H1 (cell line): ENCODE results near the gene C9. TPM values are rescaled to one million over a fixed set of nuclear protein-coding genes. Genes with fewer than 3 reads are reported as not detected.

Source experiments
- CTCF ChIA-PET: fragments of 300-600 bp; sonication (Branson Sonifier 250); formaldehyde crosslinking; loops from one replicate; lab custom pipeline; 2021; ENCODE audit not compliant: partially characterized antibody; lab: Charles Lee
- POLR2A ChIA-PET: fragments of 300-600 bp; sonication (Branson Sonifier 250); formaldehyde crosslinking; loops from one replicate; lab custom pipeline; 2021; ENCODE audit warnings: inconsistent platforms; ENCODE audit not compliant: partially characterized antibody; lab: Charles Lee
- DNase-seq, 2 experiments: peaks; one replicate each; pipeline versions ENCODE4 v3.0.0 to v3.0.0-alpha.2; 2010 to 2022; ENCODE audit warnings: low spot score in 2 of 2, low read depth in 1 of 2, mixed read lengths in 1 of 2
- FAIRE-seq: peaks from 2 replicates; lab custom pipeline; 2011; peaks lifted over from hg19 to GRCh38; lab: Jason Lieb, UNC
- H2AFZ ChIP-seq: 2 replicates; pipeline ENCODE4 v1.8.1; 2012; ENCODE audit warnings: low read length, inconsistent platforms
- H2AK5ac ChIP-seq: 2 replicates; pipeline ENCODE4 v1.6.1; 2013; ENCODE audit warnings: low read depth, low read length
- H2BK120ac ChIP-seq: replicated peaks from 2 replicates; pipeline ENCODE3; 2013; ENCODE audit warnings: low read depth, low read length, inconsistent platforms
- H2BK12ac ChIP-seq: 2 replicates; pipeline ENCODE4 v1.6.1; 2013; ENCODE audit warnings: low read depth, low read length
- H2BK15ac ChIP-seq: 2 replicates; pipeline ENCODE4 v1.6.1; 2013; ENCODE audit warnings: low read length
- H2BK20ac ChIP-seq: 2 replicates; pipeline ENCODE4 v1.6.1; 2013; ENCODE audit warnings: low read length
- H2BK5ac ChIP-seq: 2 replicates; pipeline ENCODE4 v1.6.1; 2013; ENCODE audit warnings: low read depth, low read length
- H3K14ac ChIP-seq: 2 replicates; pipeline ENCODE4 v1.6.1; 2013; ENCODE audit warnings: inconsistent platforms; ENCODE audit not compliant: insufficient read length
- H3K18ac ChIP-seq: 2 replicates; pipeline ENCODE4 v1.6.1; 2013; ENCODE audit warnings: low read length; ENCODE audit errors: extremely low read depth
- H3K23ac ChIP-seq: 2 replicates; pipeline ENCODE4 v1.6.1; 2013; ENCODE audit warnings: inconsistent platforms; ENCODE audit not compliant: insufficient read length
- H3K23me2 ChIP-seq: 2 replicates; pipeline ENCODE4 v1.6.1; 2013; ENCODE audit warnings: low read depth, low read length
- H3K27ac ChIP-seq: 2 replicates; pipeline ENCODE4 v1.6.1; 2011; ENCODE audit warnings: low read depth, low read length, inconsistent platforms
- H3K27me3 ChIP-seq, 4 experiments: replicated peaks in 1 of 4; 1 replicate in 1 of 4; 2 replicates in 3 of 4; pipeline versions ENCODE4 v1.6.1 to v1.8.1; 2011 to 2013; ENCODE audit warnings: low read length in 3 of 4, mild to moderate bottlenecking in 3 of 4, inconsistent platforms in 2 of 4, mixed read lengths in 2 of 4, moderate library complexity in 1 of 4; ENCODE audit not compliant: control insufficient read depth in 3 of 4, insufficient read depth in 3 of 4; ENCODE audit errors: extremely low read depth in 1 of 4
- H3K36me3 ChIP-seq, 4 experiments: 2 replicates each; pipeline versions ENCODE4 v1.6.1 to v1.8.1; 2011 to 2013; ENCODE audit warnings: mild to moderate bottlenecking in 4 of 4, low read length in 3 of 4, moderate library complexity in 2 of 4, control low read depth in 1 of 4, inconsistent platforms in 1 of 4; ENCODE audit not compliant: insufficient read depth in 4 of 4, control insufficient read depth in 2 of 4
- H3K4ac ChIP-seq: replicated peaks from 2 replicates; pipeline ENCODE3; 2013; ENCODE audit warnings: low read length, low read depth, mixed read lengths, inconsistent platforms; ENCODE audit not compliant: insufficient read length
- H3K4me1 ChIP-seq, 4 experiments: replicated peaks in 1 of 4; 1 replicate in 1 of 4; 2 replicates in 3 of 4; pipeline versions ENCODE4 v1.6.1 to v1.8.1; 2011 to 2013; ENCODE audit warnings: low read length in 3 of 4, inconsistent platforms in 2 of 4, mixed read lengths in 1 of 4; ENCODE audit not compliant: insufficient read depth in 4 of 4, control insufficient read depth in 3 of 4
- H3K4me2 ChIP-seq, 2 experiments: 2 replicates each; pipeline versions ENCODE4 v1.6.1 to v1.8.1; 2011 to 2013; ENCODE audit warnings: low read depth in 2 of 2, low read length in 2 of 2, control low read depth in 1 of 2, inconsistent platforms in 1 of 2, mild to moderate bottlenecking in 1 of 2; ENCODE audit not compliant: insufficient read depth in 1 of 2
- H3K4me3 ChIP-seq, 4 experiments: fragments of 200-600, 300-600 bp in 1 of 4; sonication (generic), shearing (Covaris generic), sonication (Bioruptor Twin) in 1 of 4; 2 replicates each; pipeline versions ENCODE4 v1.5.1 to v1.8.1; 2011 to 2016; ENCODE audit warnings: low read length in 4 of 4, low read depth in 3 of 4, control low read depth in 2 of 4, inconsistent platforms in 2 of 4, mild to moderate bottlenecking in 2 of 4, mixed read lengths in 1 of 4, moderate library complexity in 1 of 4; ENCODE audit not compliant: insufficient read depth in 2 of 4; ENCODE audit errors: extremely low read depth in 1 of 4
- H3K56ac ChIP-seq: replicated peaks from 2 replicates; pipeline ENCODE3; 2013; ENCODE audit warnings: low read depth, mild to moderate bottlenecking, mixed read lengths, low read length, inconsistent platforms; ENCODE audit not compliant: insufficient read length
- H3K79me1 ChIP-seq: 2 replicates; pipeline ENCODE4 v1.6.1; 2013; ENCODE audit warnings: low read depth, low read length, control low read depth
- H3K79me2 ChIP-seq, 2 experiments: 2 replicates each; pipeline versions ENCODE4 v1.6.1 to v1.8.1; 2012 to 2013; ENCODE audit warnings: low read length in 2 of 2, mild to moderate bottlenecking in 2 of 2, inconsistent platforms in 1 of 2; ENCODE audit not compliant: insufficient read depth in 2 of 2, control insufficient read depth in 1 of 2
- H3K9ac ChIP-seq, 4 experiments: replicated peaks in 1 of 4; 1 replicate in 1 of 4; 2 replicates in 3 of 4; pipeline versions ENCODE4 v1.6.1 to v1.8.1; 2011 to 2013; ENCODE audit warnings: low read depth in 3 of 4, low read length in 3 of 4, control low read depth in 2 of 4, mild to moderate bottlenecking in 2 of 4, moderate library complexity in 2 of 4, inconsistent platforms in 1 of 4; ENCODE audit errors: extremely low read depth in 1 of 4
- H3K9me3 ChIP-seq, 2 experiments: 2 replicates each; pipeline versions ENCODE4 v1.6.1 to v1.8.1; 2012 to 2013; ENCODE audit warnings: mild to moderate bottlenecking in 2 of 2, moderate library complexity in 2 of 2, control low read depth in 1 of 2, inconsistent platforms in 1 of 2, low read depth in 1 of 2, low read length in 1 of 2, mixed read lengths in 1 of 2; ENCODE audit not compliant: insufficient read depth in 2 of 2
- H4K20me1 ChIP-seq, 2 experiments: replicated peaks in 1 of 2; 2 replicates each; pipeline versions ENCODE3 to v1.8.1; 2011 to 2013; ENCODE audit warnings: inconsistent platforms in 2 of 2, low read length in 2 of 2, mild to moderate bottlenecking in 1 of 2; ENCODE audit not compliant: insufficient read depth in 2 of 2, control insufficient read depth in 1 of 2
- H4K5ac ChIP-seq: 2 replicates; pipeline ENCODE4 v1.6.1; 2013; ENCODE audit warnings: low read length, low read depth, mixed read lengths, inconsistent platforms; ENCODE audit not compliant: insufficient read length
- H4K8ac ChIP-seq: 2 replicates; pipeline ENCODE4 v1.8.0; 2013; ENCODE audit warnings: mild to moderate bottlenecking, moderate library complexity, low read length, inconsistent platforms; ENCODE audit not compliant: insufficient read depth; ENCODE audit errors: extremely low read depth
- H4K91ac ChIP-seq: replicated peaks from 2 replicates; pipeline ENCODE3; 2013; ENCODE audit warnings: low read length, mixed read lengths, inconsistent platforms; ENCODE audit not compliant: insufficient read length
- ASH2L ChIP-seq: fragments of 200-600, 300-600 bp; sonication (generic); IDR thresholded peaks from one replicate; pipeline ENCODE4 v1.7.1; 2017; ENCODE audit warnings: low read length
- CBX5 ChIP-seq: fragments of 300-800, 300-1000 bp; sonication (generic); IDR thresholded peaks from 2 replicates; pipeline ENCODE4 v1.7.1; 2016; ENCODE audit warnings: antibody characterized with exemption, low read length, low read depth
- CBX8 ChIP-seq: fragments of 300-800, 300-1000 bp; sonication (generic); IDR thresholded peaks from 2 replicates; pipeline ENCODE4 v1.7.1; 2016; ENCODE audit warnings: low read depth, low read length, borderline replicate concordance
- CREB1 ChIP-seq: IDR thresholded peaks from 2 replicates; pipeline ENCODE4 v1.6.1; 2012; ENCODE audit warnings: inconsistent platforms
- CTBP2 ChIP-seq: IDR thresholded peaks from 2 replicates; pipeline ENCODE4 v1.7.0; 2011; ENCODE audit warnings: borderline replicate concordance, mild to moderate bottlenecking, moderate library complexity, mixed read lengths, low read length; ENCODE audit not compliant: insufficient read depth, insufficient read length
- EP300 ChIP-seq, 2 experiments: IDR thresholded peaks; 1 replicate in 1 of 2; 2 replicates in 1 of 2; pipeline ENCODE4 v1.6.1; 2011 to 2012; ENCODE audit warnings: low read depth in 2 of 2, low read length in 2 of 2, mild to moderate bottlenecking in 2 of 2, borderline replicate concordance in 1 of 2, inconsistent platforms in 1 of 2, moderate library complexity in 1 of 2
- KDM1A ChIP-seq: fragments of 200-600, 300-600 bp; sonication (generic); IDR thresholded peaks from 2 replicates; pipeline ENCODE4 v1.7.1; 2016; ENCODE audit warnings: mild to moderate bottlenecking, low read length, borderline replicate concordance
- MAX ChIP-seq: IDR thresholded peaks from 2 replicates; pipeline ENCODE4 v1.6.1; 2012; ENCODE audit warnings: inconsistent platforms
- RNF2 ChIP-seq: fragments of 200-900, 300-1000 bp; sonication (generic); IDR thresholded peaks from 2 replicates; pipeline ENCODE4 v1.7.1; 2016; ENCODE audit warnings: borderline replicate concordance, low read depth, mild to moderate bottlenecking, antibody characterized with exemption, low read length; ENCODE audit not compliant: poor library complexity, severe bottlenecking; ENCODE audit errors: missing control alignments
- RXRA ChIP-seq: IDR thresholded peaks from 2 replicates; pipeline ENCODE4 v1.6.1; 2011; ENCODE audit warnings: low read depth, mild to moderate bottlenecking, low read length, moderate library complexity; ENCODE audit not compliant: insufficient read depth
- SAP30 ChIP-seq: fragments of 300-600 bp; sonication (generic); IDR thresholded peaks from 2 replicates; pipeline ENCODE4 v1.7.1; 2012; ENCODE audit warnings: low read length, moderate library complexity, mild to moderate bottlenecking, inconsistent platforms; ENCODE audit not compliant: insufficient read depth, insufficient replicate concordance
- SUZ12 ChIP-seq: fragments of 200-600 bp; sonication (generic); IDR thresholded peaks from 2 replicates; pipeline ENCODE4 v1.6.1; 2012; ENCODE audit warnings: mild to moderate bottlenecking, inconsistent platforms, low read length, moderate library complexity, mixed read lengths
- TBP ChIP-seq: IDR thresholded peaks from 2 replicates; pipeline ENCODE4 v1.6.1; 2011; ENCODE audit warnings: low read depth, low read length, improper control_type of control experiment
- WGBS, 2 experiments: shearing (Covaris generic) in 1 of 2; methylation state at CpG; one replicate each; pipeline versions ENCODE4 v1.1.6 to v1.1.7; 2013 to 2015; ENCODE audit warnings: low lambda C conversion rate in 2 of 2, mixed read lengths in 2 of 2, inconsistent platforms in 1 of 2, low coverage in 1 of 2, missing lambda C conversion rate in 1 of 2; ENCODE audit not compliant: insufficient replicate concordance in 2 of 2, insufficient coverage in 1 of 2, insufficient read length in 1 of 2; ENCODE audit errors: extremely low coverage in 1 of 2, missing lambda C conversion rate in 1 of 2; 5-methylcytosine and 5-hydroxymethylcytosine counted together
- polyA plus RNA-seq, 7 experiments: library from polyadenylated mRNA; depleted of rRNA in 3 of 7; stranded (reverse) in 5 of 7; unstranded in 2 of 7; fragments of >200 nt in 5 of 7; fragments of 200-250 nt in 2 of 7; gene quantifications; 1 replicate in 5 of 7; 2 replicates in 1 of 7; 4 replicates in 1 of 7; pipeline versions ENCODE4 v1.2.1 to v1.2.3, GENCODE V29; 2011 to 2013; ENCODE audit warnings: missing spikeins in 2 of 7, mixed read lengths in 2 of 7
- total RNA-seq: library from RNA; stranded (reverse); fragmentation: NEBNext Ultra II Directional; extraction: Animal tissue kit (Norgen Biotek cat#: 25700); gene quantifications from 2 replicates; pipeline ENCODE4 v1.2.1, GENCODE V29; 2021

C9 gene
- total and polyA plus RNA-seq, 2 of the 8 experiments (the other 6 are each of a cell fraction or from before 2014, with no cell fraction given): not detected

- H2BK20ac ChIP-seq: no peak overlapping the region
Measured at GRCh38 chr5:39396843-39397242, 32.5 kb upstream of the C9 start.

More at GRCh38 chr5:39396843-39397242, 32.5 kb upstream of the C9 start:
- no peaks in the 10 kb centered on the region for H3K79me1 ChIP-seq
- no peak overlapping the region for H4K5ac ChIP-seq
- H3K4me2 ChIP-seq: no peak overlapping the region
- no peak overlapping the region for H4K91ac ChIP-seq
- no peaks in the 10 kb centered on the region for H3K79me2 ChIP-seq
- H3K27me3 ChIP-seq: no peaks in the 10 kb centered on the region
- POLR2A ChIA-PET: no interaction called here
- H3K23ac ChIP-seq: no peak overlapping the region
- WGBS, 2 experiments: 84% methylated on average over 3 of the region's 3 CpGs; no CpG with 5 or more reads in 1 of the 2 experiments
- no peak overlapping the region for H3K14ac ChIP-seq
- no peak overlapping the region for H2AFZ ChIP-seq
- H3K4me1 ChIP-seq: peaks cover 0 to 3% (median 0%) of the 10 kb centered on the region in 4 experiments; a peak in 2 of 7 replicates
- H3K23me2 ChIP-seq: no peaks in the 10 kb centered on the region
- no peak for DNase-seq
- no peak overlapping the region for H2AK5ac ChIP-seq
- H3K9ac ChIP-seq: no peak overlapping the region
- H4K20me1 ChIP-seq: no peaks in the 10 kb centered on the region
- no peak overlapping the region for H3K56ac ChIP-seq
- H2BK120ac ChIP-seq: no peak overlapping the region
- no peak overlapping the region for H3K4me3 ChIP-seq
- FAIRE-seq: no peak
- H3K4ac ChIP-seq: no peak overlapping the region
- H3K9me3 ChIP-seq: no peaks in the 10 kb centered on the region
- no peaks in the 10 kb centered on the region for H3K36me3 ChIP-seq
- no peak overlapping the region for H3K18ac ChIP-seq
- no peak overlapping the region for H3K27ac ChIP-seq
- CTCF ChIA-PET: interaction anchor here (0.6 to 2.7 kb wide), 8 partner anchors 8 to 1316 kb away, joined by 3 to 11 read pairs (median 4); partner anchors contain the start of gene DAB2
- no peak overlapping the region for H2BK15ac ChIP-seq
- H2BK5ac ChIP-seq: no peak overlapping the region
- TF ChIP-seq CBX5: no peak
- no peak for TF ChIP-seq CREB1
- TF ChIP-seq ASH2L: no peak
- TF ChIP-seq CTBP2: no peak
- TF ChIP-seq KDM1A: no peak
- TF ChIP-seq CBX8: no peak
- TF ChIP-seq TBP: no peak
- TF ChIP-seq MAX: no peak
- TF ChIP-seq RXRA: no peak
- TF ChIP-seq SAP30: no peak
- TF ChIP-seq SUZ12: no peak
- TF ChIP-seq EP300 (IDR thresholded peaks at IDR 0.05; ENCODE audit: borderline replicate concordance in 1 of 2, low read depth in 2 of 2, low read length in 2 of 2): no peak
- TF ChIP-seq RNF2: no peak
- H4K8ac ChIP-seq: no peak overlapping the region
- no peak overlapping the region for H2BK12ac ChIP-seq
